CD8-positive, alpha-beta memory T cell (primary cell): ENCODE results near the gene GABBR2. TPM values are rescaled to one million over a fixed set of nuclear protein-coding genes. Genes with fewer than 3 reads are reported as not detected.

Source experiments
- CTCF ChIA-PET: fragments of 350-600 bp; sonication (Branson Sonifier 250); formaldehyde crosslinking; loops from one replicate; lab custom pipeline; 2021; ENCODE audit warnings: antibody characterized with exemption; lab: Charles Lee
- POLR2A ChIA-PET: fragments of 350-600 bp; sonication (Branson Sonifier 250); formaldehyde crosslinking; loops from one replicate; lab custom pipeline; 2021; ENCODE audit warnings: antibody characterized with exemption; lab: Charles Lee
- DNase-seq, 5 donors: peaks; one replicate each; pipeline versions ENCODE4 v3.0.0 to v3.0.0-alpha.2; 2020 to 2022; ENCODE audit warnings: mixed read lengths in 1 of 5
- H3K27ac ChIP-seq: one replicate; pipeline ENCODE4 v1.7.0; 2013; ENCODE audit warnings: low read depth, mild to moderate bottlenecking, low read length, moderate library complexity
- H3K27me3 ChIP-seq: 2 replicates; pipeline ENCODE4 v1.7.0; 2013; ENCODE audit warnings: low read length, mild to moderate bottlenecking; ENCODE audit not compliant: insufficient read depth, poor library complexity, severe bottlenecking
- H3K36me3 ChIP-seq: 2 replicates; pipeline ENCODE4 v1.7.0; 2013; ENCODE audit warnings: mild to moderate bottlenecking, low read length, moderate library complexity; ENCODE audit not compliant: insufficient read depth
- H3K4me1 ChIP-seq: 2 replicates; pipeline ENCODE4 v1.7.0; 2013; ENCODE audit warnings: mild to moderate bottlenecking, low read length, moderate library complexity; ENCODE audit not compliant: insufficient read depth
- H3K4me3 ChIP-seq: 2 replicates; pipeline ENCODE4 v1.7.0; 2013; ENCODE audit warnings: mild to moderate bottlenecking, low read length
- H3K9me3 ChIP-seq: 2 replicates; pipeline ENCODE4 v1.7.0; 2013; ENCODE audit warnings: mild to moderate bottlenecking, low read length
- H3K27ac Mint-ChIP-seq, 8 donors: one replicate each; pipeline ENCODE4 v1.8.0; 2020 to 2021; ENCODE audit warnings: mixed read lengths in 8 of 8, mild to moderate bottlenecking in 6 of 8, inconsistent platforms in 3 of 8, moderate library complexity in 3 of 8
- H3K27me3 Mint-ChIP-seq, 2 donors: one replicate each; pipeline ENCODE4 v1.8.0; 2020 to 2021; ENCODE audit warnings: mixed read lengths in 2 of 2, mild to moderate bottlenecking in 1 of 2, moderate library complexity in 1 of 2
- H3K36me3 Mint-ChIP-seq, 3 donors: one replicate each; pipeline ENCODE4 v1.8.0; 2020 to 2021; ENCODE audit warnings: mixed read lengths in 3 of 3, inconsistent platforms in 1 of 3, mild to moderate bottlenecking in 1 of 3
- H3K4me1 Mint-ChIP-seq, 3 donors: one replicate each; pipeline ENCODE4 v1.8.0; 2020 to 2021; ENCODE audit warnings: mixed read lengths in 3 of 3, inconsistent platforms in 1 of 3, mild to moderate bottlenecking in 1 of 3
- H3K4me3 Mint-ChIP-seq, 7 donors: one replicate each; pipeline ENCODE4 v1.8.0; 2020 to 2021; ENCODE audit warnings: mixed read lengths in 7 of 7, mild to moderate bottlenecking in 6 of 7, moderate library complexity in 4 of 7, inconsistent platforms in 2 of 7
- H3K9me3 Mint-ChIP-seq, 5 donors: one replicate each; pipeline ENCODE4 v1.8.0; 2020 to 2022; ENCODE audit warnings: mixed read lengths in 5 of 5, mild to moderate bottlenecking in 3 of 5, moderate library complexity in 2 of 5, inconsistent platforms in 1 of 5
- polyA plus RNA-seq: library from polyadenylated mRNA; unstranded; fragments of 300-500 nt; fragmentation: Illumina TruSeq; gene quantifications from one replicate; pipeline ENCODE4 v1.2.3, GENCODE V29; 2021
- total RNA-seq, 2 experiments: library from RNA; stranded (reverse); gene quantifications; one replicate each; pipeline ENCODE4 v1.2.3, GENCODE V29; 2021

Gene GABBR2
- total and polyA plus RNA-seq, 3 experiments from 2014 or later = not detected

GRCh38 chr9:98576859-98577258 is 131.9 kb downstream of the GABBR2 start:
- H3K4me1 Mint-ChIP-seq = peaks cover 16 to 20% (median 17%) of the 10 kb centered on the region in 3 donors

GRCh38 chr9:98576354-98576753 is 132.4 kb downstream of the GABBR2 start:
- Histone ChIP-seq H3K4me3 (no peak overlapping the region), H3K9me3 (no peaks in the 10 kb centered on the region), H3K4me1 (peaks cover 10% of the 10 kb centered on the region), H3K27ac (no peak overlapping the region), H3K27me3 (peaks cover 3% of the 10 kb centered on the region), H3K36me3 (no peaks in the 10 kb centered on the region)
- peak overlapping the region in 2 of 7 donors; percentile 59 to 72 for H3K4me3 Mint-ChIP-seq
- DNase-seq = no peak
- H3K27me3 Mint-ChIP-seq = peaks cover 4 to 25% of the 10 kb centered on the region in 2 donors
- ChIA-PET POLR2A (no interaction called here), CTCF (no interaction called here)
- H3K27ac Mint-ChIP-seq = peak overlapping the region in 2 of 8 donors; percentile 20 to 40
- H3K9me3 Mint-ChIP-seq = peaks cover 0 to 2% (median 0%) of the 10 kb centered on the region in 5 donors
- H3K36me3 Mint-ChIP-seq = no peaks in the 10 kb centered on the region
- H3K4me1 Mint-ChIP-seq = peaks cover 16 to 20% (median 17%) of the 10 kb centered on the region in 3 donors

More at GRCh38 chr9:98576859-98577258, 131.9 kb downstream of the GABBR2 start:
- Histone ChIP-seq H3K4me1 (peaks cover 10% of the 10 kb centered on the region), H3K4me3 (no peak overlapping the region), H3K27ac (no peak overlapping the region), H3K27me3 (peaks cover 3% of the 10 kb centered on the region), H3K9me3 (no peaks in the 10 kb centered on the region), H3K36me3 (no peaks in the 10 kb centered on the region)
- Mint-ChIP-seq H3K27ac (no peak overlapping the region), H3K27me3 (peaks cover 4 to 23% of the 10 kb centered on the region in 2 donors), H3K4me3 (no peak overlapping the region), H3K36me3 (no peaks in the 10 kb centered on the region), H3K9me3 (peaks cover 0 to 2% (median 0%) of the 10 kb centered on the region in 5 donors)
- no peak for DNase-seq
- POLR2A ChIA-PET = no interaction called here
- CTCF ChIA-PET = no interaction called here

GRCh38 chr9:98575379-98576346 is 133.1 kb downstream of the GABBR2 start:
- H3K9me3 Mint-ChIP-seq = peaks cover 0 to 2% (median 0%) of the 10 kb centered on the region in 5 donors
- H3K4me1 ChIP-seq = peaks cover 10% of the 10 kb centered on the region
- peak overlapping the region in 4 of 8 donors; percentile 20 to 71 (median 34) for H3K27ac Mint-ChIP-seq
- peaks cover 4 to 21% of the 10 kb centered on the region in 2 donors for H3K27me3 Mint-ChIP-seq
- CTCF ChIA-PET = no interaction called here
- no peaks in the 10 kb centered on the region for H3K36me3 Mint-ChIP-seq
- peaks cover 3% of the 10 kb centered on the region for H3K27me3 ChIP-seq
- no peak overlapping the region for H3K4me3 ChIP-seq
- peak overlapping the region in 3 of 7 donors; percentile 26 to 72 (median 59) for H3K4me3 Mint-ChIP-seq
- POLR2A ChIA-PET = no interaction called here
- H3K9me3 ChIP-seq = no peaks in the 10 kb centered on the region
- H3K27ac ChIP-seq = no peak overlapping the region
- peaks cover 16 to 20% (median 17%) of the 10 kb centered on the region in 3 donors for H3K4me1 Mint-ChIP-seq
- no peaks in the 10 kb centered on the region for H3K36me3 ChIP-seq
- no peak for DNase-seq

- CTCF ChIA-PET = no interaction called here
- H3K27ac Mint-ChIP-seq = no peak overlapping the region
- DNase-seq = no peak
- H3K9me3 Mint-ChIP-seq = peaks cover 0 to 2% (median 0%) of the 10 kb centered on the region in 5 donors
- Histone ChIP-seq H3K27ac (no peak overlapping the region), H3K27me3 (peaks cover 3% of the 10 kb centered on the region), H3K4me1 (peaks cover 10% of the 10 kb centered on the region), H3K9me3 (no peaks in the 10 kb centered on the region), H3K4me3 (no peak overlapping the region), H3K36me3 (no peaks in the 10 kb centered on the region)
- H3K4me3 Mint-ChIP-seq = no peak overlapping the region
- peaks cover 4 to 20% of the 10 kb centered on the region in 2 donors for H3K27me3 Mint-ChIP-seq
- POLR2A ChIA-PET = no interaction called here
- H3K36me3 Mint-ChIP-seq = no peaks in the 10 kb centered on the region
- H3K4me1 Mint-ChIP-seq = peaks cover 16 to 20% (median 17%) of the 10 kb centered on the region in 3 donors
These were observed 134.9 kb downstream of the GABBR2 start for GRCh38 chr9:98573749-98574278.

- Mint-ChIP-seq H3K4me1 (peaks cover 16 to 20% (median 17%) of the 10 kb centered on the region in 3 donors), H3K27ac (peak overlapping the region in 2 of 8 donors; percentile 24 to 34), H3K27me3 (peaks cover 4 to 11% of the 10 kb centered on the region in 2 donors), H3K4me3 (no peak overlapping the region), H3K9me3 (peaks cover 0 to 2% (median 0%) of the 10 kb centered on the region in 5 donors), H3K36me3 (no peaks in the 10 kb centered on the region)
- H3K4me3 ChIP-seq = no peak overlapping the region
- H3K27ac ChIP-seq = no peak overlapping the region
- peaks cover 10% of the 10 kb centered on the region for H3K4me1 ChIP-seq
- H3K27me3 ChIP-seq = peaks cover 3% of the 10 kb centered on the region
- ChIA-PET CTCF (no interaction called here), POLR2A (no interaction called here)
- H3K36me3 ChIP-seq = no peaks in the 10 kb centered on the region
- H3K9me3 ChIP-seq = no peaks in the 10 kb centered on the region
- DNase-seq = no peak
These were observed 135.9 kb downstream of the GABBR2 start for GRCh38 chr9:98572796-98573195.

- Histone ChIP-seq H3K4me3 (no peak overlapping the region), H3K27ac (no peak overlapping the region), H3K4me1 (peaks cover 10% of the 10 kb centered on the region), H3K27me3 (peaks cover 3% of the 10 kb centered on the region), H3K36me3 (no peaks in the 10 kb centered on the region), H3K9me3 (no peaks in the 10 kb centered on the region)
- Mint-ChIP-seq H3K27ac (no peak overlapping the region), H3K27me3 (peaks cover 4 to 5% of the 10 kb centered on the region in 2 donors), H3K4me1 (peaks cover 16 to 20% (median 17%) of the 10 kb centered on the region in 3 donors), H3K36me3 (no peaks in the 10 kb centered on the region), H3K9me3 (no peaks in the 10 kb centered on the region), H3K4me3 (no peak overlapping the region)
- POLR2A ChIA-PET = no interaction called here
- no peak for DNase-seq
- CTCF ChIA-PET = no interaction called here
These were observed 136.6 kb downstream of the GABBR2 start for GRCh38 chr9:98572054-98572627.

- no peaks in the 10 kb centered on the region for H3K36me3 ChIP-seq
- DNase-seq = no peak
- peaks cover 4 to 6% of the 10 kb centered on the region in 2 donors for H3K27me3 Mint-ChIP-seq
- no peaks in the 10 kb centered on the region for H3K27me3 ChIP-seq
- POLR2A ChIA-PET = no interaction called here
- no peak overlapping the region for H3K27ac Mint-ChIP-seq
- H3K4me3 ChIP-seq = no peak overlapping the region
- H3K4me1 ChIP-seq = peaks cover 10% of the 10 kb centered on the region
- CTCF ChIA-PET = no interaction called here
- peaks cover 16 to 18% (median 17%) of the 10 kb centered on the region in 3 donors for H3K4me1 Mint-ChIP-seq
- H3K9me3 ChIP-seq = no peaks in the 10 kb centered on the region
- no peaks in the 10 kb centered on the region for H3K36me3 Mint-ChIP-seq
- no peak overlapping the region for H3K4me3 Mint-ChIP-seq
- H3K9me3 Mint-ChIP-seq = no peaks in the 10 kb centered on the region
- H3K27ac ChIP-seq = no peak overlapping the region
These were observed 137.1 kb downstream of the GABBR2 start for GRCh38 chr9:98571643-98572042.
